Neural cell (in vitro differentiated cells): ENCODE data around the gene SLC17A9. TPM values are rescaled to one million over a fixed set of nuclear protein-coding genes. Genes with fewer than 3 reads are reported as not detected.

Source experiments
- H2AFZ ChIP-seq: fragments of 200-600, 300-800 bp; sonication (generic), shearing (Covaris generic); 2 replicates; pipeline ENCODE4 v1.6.0; 2014; ENCODE audit warnings: low read depth, mild to moderate bottlenecking, antibody characterized with exemption, low read length, moderate library complexity
- H3F3A ChIP-seq: fragments of 200-600 bp; shearing (Covaris generic); 2 replicates; pipeline ENCODE4 v1.6.1; 2016; ENCODE audit warnings: mild to moderate bottlenecking, moderate library complexity, mixed read lengths, antibody characterized with exemption, low read length; ENCODE audit not compliant: insufficient read depth, poor library complexity, severe bottlenecking
- H3K27ac ChIP-seq: fragments of 200-600, 300-800 bp; sonication (generic), shearing (Covaris generic); 2 replicates; pipeline ENCODE4 v1.5.1; 2014; ENCODE audit warnings: mild to moderate bottlenecking, low read length, moderate library complexity
- H3K27me3 ChIP-seq: fragments of 300-800, 200-600 bp; sonication (generic), shearing (Covaris generic); 2 replicates; pipeline ENCODE4 v1.6.0; 2014; ENCODE audit warnings: mild to moderate bottlenecking, low read depth, low read length, moderate library complexity; ENCODE audit not compliant: insufficient read depth
- H3K36me3 ChIP-seq: fragments of 300-800, 200-600 bp; sonication (generic), shearing (Covaris generic); 2 replicates; pipeline ENCODE4 v1.5.1; 2014; ENCODE audit warnings: mild to moderate bottlenecking, antibody characterized with exemption, low read length, moderate library complexity; ENCODE audit not compliant: insufficient read depth
- H3K4me2 ChIP-seq: fragments of 300-800, 200-600 bp; sonication (generic), shearing (Covaris generic); 2 replicates; pipeline ENCODE4 v1.6.0; 2014; ENCODE audit warnings: mild to moderate bottlenecking, low read length
- H3K4me3 ChIP-seq: fragments of 300-800, 200-600 bp; sonication (generic), shearing (Covaris generic); 2 replicates; pipeline ENCODE4 v1.5.1; 2014; ENCODE audit warnings: mild to moderate bottlenecking, low read length, moderate library complexity
- H3K79me2 ChIP-seq: fragments of 200-600 bp; shearing (Covaris generic); replicated peaks from 2 replicates; pipeline ENCODE4 v1.6.0; 2014; ENCODE audit warnings: mild to moderate bottlenecking, low read length, moderate library complexity; ENCODE audit not compliant: insufficient read depth
- H3K9ac ChIP-seq: fragments of 300-800, 200-600 bp; sonication (generic), shearing (Covaris generic); 2 replicates; pipeline ENCODE4 v1.6.1; 2016; ENCODE audit warnings: mild to moderate bottlenecking, low read length, mixed read lengths
- H3K9me2 ChIP-seq: fragments of 200-600 bp; shearing (Covaris generic); 2 replicates; pipeline ENCODE4 v1.6.1; 2016; ENCODE audit warnings: mild to moderate bottlenecking, low read length, mixed read lengths; ENCODE audit not compliant: insufficient read depth
- H3K9me3 ChIP-seq: fragments of 200-600, 300-800 bp; sonication (generic), shearing (Covaris generic); 2 replicates; pipeline ENCODE4 v1.6.1; 2016; ENCODE audit warnings: mild to moderate bottlenecking, mixed run types, low read length, moderate library complexity, mixed read lengths
- H4K20me1 ChIP-seq: fragments of 200-600 bp; shearing (Covaris generic); 2 replicates; pipeline ENCODE4 v1.6.1; 2016; ENCODE audit warnings: mild to moderate bottlenecking, mixed run types; ENCODE audit not compliant: insufficient read depth
- EP300 ChIP-seq: fragments of 450-650 bp; conservative IDR thresholded peaks from 2 replicates; pipeline ENCODE4 v1.6.1; 2014; ENCODE audit warnings: antibody characterized with exemption, mild to moderate bottlenecking, moderate library complexity; ENCODE audit not compliant: poor library complexity, severe bottlenecking
- EZH2 ChIP-seq: fragments of 200-600, 300-800 bp; shearing (Covaris generic), sonication (generic); IDR thresholded peaks from 2 replicates; pipeline ENCODE4 v1.6.1; 2014; ENCODE audit warnings: antibody characterized with exemption, low read length, borderline replicate concordance, mild to moderate bottlenecking; ENCODE audit not compliant: insufficient read depth, poor library complexity, severe bottlenecking
- MXI1 ChIP-seq: fragments of 450-650 bp; conservative IDR thresholded peaks from 2 replicates; pipeline ENCODE4 v1.6.1; 2014; ENCODE audit warnings: antibody characterized with exemption, mild to moderate bottlenecking; ENCODE audit not compliant: poor library complexity, severe bottlenecking
- POLR2AphosphoS5 ChIP-seq: IDR thresholded peaks from 2 replicates; pipeline ENCODE4 v1.6.1; 2012
- TAF1 ChIP-seq: IDR thresholded peaks from 2 replicates; pipeline ENCODE4 v1.6.1; 2012; ENCODE audit warnings: low read depth
- polyA plus RNA-seq: library from polyadenylated mRNA; depleted of rRNA; stranded (reverse); fragments of >200 nt; gene quantifications from 2 replicates; pipeline ENCODE4 v1.2.3, GENCODE V29; 2014
- TF ChIP-seq, protein P1 (sequence below): fragments of 450-650 bp; IDR thresholded peaks from 2 replicates; pipeline ENCODE4 v1.5.1; 2014; ENCODE audit warnings: antibody characterized with exemption, mild to moderate bottlenecking, moderate library complexity; ENCODE audit not compliant: poor library complexity, severe bottlenecking
- TF ChIP-seq, protein P2 (sequence below): IDR thresholded peaks from 2 replicates; pipeline ENCODE4 v1.6.1; 2012; ENCODE audit warnings: borderline replicate concordance

The SLC17A9 gene
- polyA plus RNA-seq, 1 donor from 2014 or later: not detected

DNA sequence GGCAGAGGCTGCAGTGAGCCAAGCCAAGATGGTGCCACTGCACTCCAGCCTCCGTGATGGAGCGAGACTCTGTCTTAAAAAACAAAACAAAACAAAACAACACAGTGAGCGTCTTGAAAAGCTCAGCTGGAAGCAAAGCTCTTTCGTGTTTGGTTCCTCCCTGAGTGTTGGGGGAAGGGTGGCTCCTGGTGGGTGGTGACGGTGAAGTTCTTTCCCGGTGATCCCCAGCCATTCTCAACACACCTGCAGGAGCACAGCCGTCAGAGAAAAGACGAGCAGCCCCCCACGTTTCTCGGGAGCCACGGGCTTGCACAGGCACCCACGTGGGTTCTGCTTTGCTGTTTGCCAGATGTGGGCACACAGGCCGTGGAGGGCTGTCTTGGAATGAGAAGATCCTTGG is 51.0 kb downstream of the SLC17A9 start:
- no peak overlapping the region for H3K9ac ChIP-seq
- H3K4me3 ChIP-seq: no peak overlapping the region

DNA sequence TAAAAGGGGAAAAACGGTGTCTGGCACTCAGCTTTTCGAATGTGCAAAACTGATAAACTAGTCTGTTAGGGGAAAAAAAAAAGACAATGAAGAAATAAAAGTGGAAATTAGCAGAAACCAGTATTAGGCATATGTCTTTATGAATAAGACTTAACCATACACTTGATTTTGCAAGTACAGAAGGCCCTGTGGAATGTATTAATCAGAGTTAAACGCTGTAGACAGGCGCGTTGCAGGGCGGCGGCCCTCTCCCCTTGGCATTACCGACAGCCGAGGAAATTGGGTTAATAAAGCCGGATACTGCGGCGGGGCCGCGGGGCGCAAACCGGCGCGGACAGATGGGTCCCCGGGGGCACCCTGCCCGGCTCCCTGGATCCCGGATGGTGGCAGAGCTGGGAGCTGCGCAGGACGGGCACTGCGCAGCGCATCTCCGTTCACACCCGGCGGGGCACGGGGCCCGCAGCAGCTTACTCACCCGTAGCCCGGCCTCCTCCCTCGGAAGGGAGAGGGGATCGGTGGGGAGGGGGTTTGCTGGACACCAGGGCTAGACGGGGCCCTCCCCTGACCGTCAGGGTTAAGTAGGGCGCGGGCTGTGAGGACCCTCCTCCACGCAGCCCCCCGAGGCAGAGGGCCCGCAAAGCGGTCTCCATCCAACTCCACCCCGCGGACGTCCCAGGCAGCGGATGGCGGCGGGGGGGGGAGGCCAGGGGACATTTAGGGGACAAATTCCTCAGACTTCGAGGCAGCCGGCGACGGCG is 52.3 kb downstream of the SLC17A9 start:
- Histone ChIP-seq H3K9me3 (no peaks in the 10 kb centered on the region), H2AFZ (no peak overlapping the region), H3K4me2 (no peak overlapping the region), H3K79me2 (no peaks in the 10 kb centered on the region), H4K20me1 (no peaks in the 10 kb centered on the region), H3K27ac (no peak overlapping the region), H3K9me2 (no peaks in the 10 kb centered on the region), H3K4me3 (peak overlapping the region; percentile 27), H3F3A (no peaks in the 10 kb centered on the region), H3K9ac (no peak overlapping the region), H3K36me3 (no peaks in the 10 kb centered on the region), H3K27me3 (peaks cover 79% of the 10 kb centered on the region)
- peak; percentile 42 for TF ChIP-seq EZH2
- TF ChIP-seq, protein P1, sequence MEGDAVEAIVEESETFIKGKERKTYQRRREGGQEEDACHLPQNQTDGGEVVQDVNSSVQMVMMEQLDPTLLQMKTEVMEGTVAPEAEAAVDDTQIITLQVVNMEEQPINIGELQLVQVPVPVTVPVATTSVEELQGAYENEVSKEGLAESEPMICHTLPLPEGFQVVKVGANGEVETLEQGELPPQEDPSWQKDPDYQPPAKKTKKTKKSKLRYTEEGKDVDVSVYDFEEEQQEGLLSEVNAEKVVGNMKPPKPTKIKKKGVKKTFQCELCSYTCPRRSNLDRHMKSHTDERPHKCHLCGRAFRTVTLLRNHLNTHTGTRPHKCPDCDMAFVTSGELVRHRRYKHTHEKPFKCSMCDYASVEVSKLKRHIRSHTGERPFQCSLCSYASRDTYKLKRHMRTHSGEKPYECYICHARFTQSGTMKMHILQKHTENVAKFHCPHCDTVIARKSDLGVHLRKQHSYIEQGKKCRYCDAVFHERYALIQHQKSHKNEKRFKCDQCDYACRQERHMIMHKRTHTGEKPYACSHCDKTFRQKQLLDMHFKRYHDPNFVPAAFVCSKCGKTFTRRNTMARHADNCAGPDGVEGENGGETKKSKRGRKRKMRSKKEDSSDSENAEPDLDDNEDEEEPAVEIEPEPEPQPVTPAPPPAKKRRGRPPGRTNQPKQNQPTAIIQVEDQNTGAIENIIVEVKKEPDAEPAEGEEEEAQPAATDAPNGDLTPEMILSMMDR: no peak

More for the DNA sequence above, 51.0 kb downstream of the SLC17A9 start:
- no peak overlapping the region for H3K27ac ChIP-seq
- H3K27me3 ChIP-seq: peaks cover 75% of the 10 kb centered on the region
- H3K79me2 ChIP-seq: no peaks in the 10 kb centered on the region
- no peak for TF ChIP-seq EP300
- TF ChIP-seq, protein P2, sequence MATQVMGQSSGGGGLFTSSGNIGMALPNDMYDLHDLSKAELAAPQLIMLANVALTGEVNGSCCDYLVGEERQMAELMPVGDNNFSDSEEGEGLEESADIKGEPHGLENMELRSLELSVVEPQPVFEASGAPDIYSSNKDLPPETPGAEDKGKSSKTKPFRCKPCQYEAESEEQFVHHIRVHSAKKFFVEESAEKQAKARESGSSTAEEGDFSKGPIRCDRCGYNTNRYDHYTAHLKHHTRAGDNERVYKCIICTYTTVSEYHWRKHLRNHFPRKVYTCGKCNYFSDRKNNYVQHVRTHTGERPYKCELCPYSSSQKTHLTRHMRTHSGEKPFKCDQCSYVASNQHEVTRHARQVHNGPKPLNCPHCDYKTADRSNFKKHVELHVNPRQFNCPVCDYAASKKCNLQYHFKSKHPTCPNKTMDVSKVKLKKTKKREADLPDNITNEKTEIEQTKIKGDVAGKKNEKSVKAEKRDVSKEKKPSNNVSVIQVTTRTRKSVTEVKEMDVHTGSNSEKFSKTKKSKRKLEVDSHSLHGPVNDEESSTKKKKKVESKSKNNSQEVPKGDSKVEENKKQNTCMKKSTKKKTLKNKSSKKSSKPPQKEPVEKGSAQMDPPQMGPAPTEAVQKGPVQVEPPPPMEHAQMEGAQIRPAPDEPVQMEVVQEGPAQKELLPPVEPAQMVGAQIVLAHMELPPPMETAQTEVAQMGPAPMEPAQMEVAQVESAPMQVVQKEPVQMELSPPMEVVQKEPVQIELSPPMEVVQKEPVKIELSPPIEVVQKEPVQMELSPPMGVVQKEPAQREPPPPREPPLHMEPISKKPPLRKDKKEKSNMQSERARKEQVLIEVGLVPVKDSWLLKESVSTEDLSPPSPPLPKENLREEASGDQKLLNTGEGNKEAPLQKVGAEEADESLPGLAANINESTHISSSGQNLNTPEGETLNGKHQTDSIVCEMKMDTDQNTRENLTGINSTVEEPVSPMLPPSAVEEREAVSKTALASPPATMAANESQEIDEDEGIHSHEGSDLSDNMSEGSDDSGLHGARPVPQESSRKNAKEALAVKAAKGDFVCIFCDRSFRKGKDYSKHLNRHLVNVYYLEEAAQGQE: no peak
- no peak for TF ChIP-seq EZH2
- TF ChIP-seq MXI1: no peak
- TF ChIP-seq TAF1: no peak
- TF ChIP-seq, protein P1: no peak
- TF ChIP-seq POLR2AphosphoS5: no peak
- no peaks in the 10 kb centered on the region for H3F3A ChIP-seq
- no peaks in the 10 kb centered on the region for H3K9me2 ChIP-seq
- no peak overlapping the region for H3K4me2 ChIP-seq
- H3K36me3 ChIP-seq: no peaks in the 10 kb centered on the region
- H3K9me3 ChIP-seq: no peaks in the 10 kb centered on the region
- no peak overlapping the region for H2AFZ ChIP-seq
- no peaks in the 10 kb centered on the region for H4K20me1 ChIP-seq
